GM19438 (cell line): ENCODE results near the gene ALG9.

Experiments used
- ATAC-seq: cut with Tn5 transposase; IDR thresholded peaks from one replicate; pipeline ENCODE4 v1.9.1; 2021; ENCODE audit warnings: low read depth; ENCODE audit not compliant: unreplicated experiment

Gene ALG9

GRCh38 chr11:111737444-111738210 is 133.8 kb downstream of the ALG9 start:
- ATAC-seq: no peak

- ATAC-seq: no peak
Observed at GRCh38 chr11:111736621-111737443, 134.5 kb downstream of the ALG9 start.
